BE2C (cell line): ENCODE data around the gene CCDC88C.

Experiments
- DNase-seq: peaks from one replicate; pipeline ENCODE4 v3.0.0-alpha.2; 2020
- H3K27me3 ChIP-seq: fragments of 250-450 bp; sonication (Bioruptor Pico); 2 replicates; pipeline ENCODE4 v1.5.1; 2020; ENCODE audit warnings: mild to moderate bottlenecking
- H3K36me3 ChIP-seq: fragments of 250-450 bp; sonication (Bioruptor Pico); 2 replicates; pipeline ENCODE4 v1.5.1; 2020; ENCODE audit warnings: mild to moderate bottlenecking
- H3K4me1 ChIP-seq: fragments of 250-450 bp; sonication (Bioruptor Pico); 2 replicates; pipeline ENCODE4 v1.5.1; 2020
- H3K4me3 ChIP-seq: 2 replicates; pipeline ENCODE4 v1.5.1; 2011; ENCODE audit warnings: low read depth, low read length
- H3K9me3 ChIP-seq: fragments of 250-450 bp; sonication (Bioruptor Pico); 2 replicates; pipeline ENCODE4 v1.5.1; 2020
- CTCF ChIP-seq: IDR thresholded peaks from 2 replicates; pipeline ENCODE4 v1.5.1; 2012; ENCODE audit warnings: mild to moderate bottlenecking, low read depth, low read length

CCDC88C gene

GRCh38 chr14:91352728-91353692 is 64.6 kb downstream of the CCDC88C start:
- no peaks in the 10 kb centered on the region for H3K36me3 ChIP-seq
- DNase-seq: no peak
- H3K4me3 ChIP-seq: no peak overlapping the region
- H3K9me3 ChIP-seq: no peaks in the 10 kb centered on the region
- no peak for TF ChIP-seq CTCF
- no peaks in the 10 kb centered on the region for H3K27me3 ChIP-seq
- H3K4me1 ChIP-seq: no peaks in the 10 kb centered on the region

GRCh38 chr14:91352053-91352452 is 65.6 kb downstream of the CCDC88C start:
- Histone ChIP-seq H3K4me1 (no peaks in the 10 kb centered on the region), H3K27me3 (no peaks in the 10 kb centered on the region), H3K4me3 (no peak overlapping the region), H3K36me3 (no peaks in the 10 kb centered on the region), H3K9me3 (no peaks in the 10 kb centered on the region)
- no peak for DNase-seq
- no peak for TF ChIP-seq CTCF

- Histone ChIP-seq H3K9me3 (no peaks in the 10 kb centered on the region), H3K4me1 (no peaks in the 10 kb centered on the region), H3K36me3 (no peaks in the 10 kb centered on the region), H3K27me3 (no peaks in the 10 kb centered on the region), H3K4me3 (no peak overlapping the region)
- no peak for TF ChIP-seq CTCF
- no peak for DNase-seq
Observed at GRCh38 chr14:91351512-91351862, 66.1 kb downstream of the CCDC88C start.

- H3K27me3 ChIP-seq: no peaks in the 10 kb centered on the region
- no peaks in the 10 kb centered on the region for H3K4me1 ChIP-seq
- TF ChIP-seq CTCF: no peak
- DNase-seq: no peak
- no peaks in the 10 kb centered on the region for H3K9me3 ChIP-seq
- H3K36me3 ChIP-seq: no peaks in the 10 kb centered on the region
- H3K4me3 ChIP-seq: no peak overlapping the region
Observed at GRCh38 chr14:91350813-91351511, 66.7 kb downstream of the CCDC88C start.

- Histone ChIP-seq H3K27me3 (no peaks in the 10 kb centered on the region), H3K4me1 (no peaks in the 10 kb centered on the region), H3K9me3 (no peaks in the 10 kb centered on the region), H3K36me3 (no peaks in the 10 kb centered on the region), H3K4me3 (no peak overlapping the region)
- no peak for TF ChIP-seq CTCF
- no peak for DNase-seq
Observed at GRCh38 chr14:91350483-91350812, 67.2 kb downstream of the CCDC88C start.
